Hematopoietic multipotent progenitor cell treated with erythropoietin and hydrocortisone succinate and interleukin-3 and kit ligand, for 15 days (in vitro differentiated cells): ENCODE data around the gene ENTPD3.
"Not testable (repeated sequence)": the region's sequence is repeated elsewhere in the genome, so short reads cannot be mapped to it uniquely, and the experiment has no call there.

Source experiments
- DNase-seq: peaks from one replicate; pipeline ENCODE4 v3.0.0-alpha.2; 2015; ENCODE audit warnings: low spot score

Gene ENTPD3

GRCh38 chr3:40460481-40460880 lies 73.5 kb downstream of the ENTPD3 start:
- not testable (repeated sequence) for DNase-seq

GRCh38 chr3:40461161-40461560 lies 74.2 kb downstream of the ENTPD3 start:
- no peak for DNase-seq

DNA sequence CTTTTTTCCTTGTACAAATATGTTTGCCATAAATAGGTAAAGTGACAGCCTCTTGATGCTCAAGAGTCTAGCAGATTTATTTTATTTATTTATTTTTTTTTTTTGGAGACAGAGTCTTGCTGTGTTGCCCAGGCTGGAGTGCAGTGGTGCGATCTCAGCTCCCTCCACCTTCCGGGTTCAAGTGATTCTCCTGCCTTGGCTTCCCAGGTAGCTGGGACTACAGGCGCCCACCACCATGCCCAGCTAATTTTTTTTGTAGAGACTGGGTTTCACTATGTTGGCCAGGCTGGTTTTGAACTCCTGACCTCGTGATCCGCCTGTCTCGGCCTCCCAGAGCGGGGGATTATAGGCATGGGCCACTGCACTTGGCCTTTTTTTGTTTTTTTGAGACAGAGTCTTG lies 75.9 kb downstream of the ENTPD3 start:
- DNase-seq, result not testable (repeated sequence)

GRCh38 chr3:40463579-40463978 lies 76.6 kb downstream of the ENTPD3 start:
- no peak for DNase-seq

DNA sequence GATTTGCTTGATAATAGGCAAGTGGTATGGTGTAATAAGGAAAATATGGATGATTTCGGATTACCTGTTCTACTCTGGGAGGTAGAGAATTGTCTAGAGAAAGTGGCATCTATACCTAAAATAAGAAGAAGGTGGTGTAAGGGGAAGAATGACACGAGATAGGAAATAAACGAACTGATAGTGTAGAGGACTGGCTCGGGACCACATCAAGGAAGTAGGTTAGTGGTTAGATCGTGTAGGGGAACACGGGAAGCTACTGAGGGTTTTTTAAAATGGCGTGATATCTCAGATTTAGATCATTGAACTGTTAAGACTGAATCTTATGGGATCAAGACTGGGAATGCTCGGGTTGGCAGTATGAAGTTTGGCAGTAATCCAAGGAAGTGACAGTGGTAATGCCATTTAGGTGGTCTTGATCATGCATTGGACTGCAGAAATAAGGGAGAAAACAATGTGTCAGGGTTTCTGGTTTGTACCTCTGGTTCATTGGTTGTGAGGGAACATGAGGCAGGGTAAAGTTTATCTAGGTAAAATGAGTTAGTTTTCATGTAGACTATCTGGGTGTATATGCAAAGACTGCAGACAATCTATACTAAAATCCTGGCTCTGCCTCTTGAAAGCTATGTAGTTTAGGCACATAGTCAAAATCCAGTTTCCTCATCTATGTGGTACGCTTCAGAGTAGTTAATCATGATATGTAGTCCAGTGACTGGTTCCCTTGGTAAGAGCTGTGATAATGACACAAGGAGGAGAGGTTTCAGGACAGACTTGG lies 77.5 kb downstream of the ENTPD3 start:
- DNase-seq, result no peak

GRCh38 chr3:40465111-40465407 lies 78.1 kb downstream of the ENTPD3 start:
- no peak for DNase-seq

GRCh38 chr3:40465456-40465855 lies 78.5 kb downstream of the ENTPD3 start:
- DNase-seq, result no peak

- DNase-seq, result no peak
Measured at GRCh38 chr3:40468018-40468417, 81.0 kb downstream of the ENTPD3 start.

- peak; percentile 66 for DNase-seq
Measured at GRCh38 chr3:40470701-40471100, 83.7 kb downstream of the ENTPD3 start.

GRCh38 chr3:40476478-40477470 lies 89.8 kb downstream of the ENTPD3 start, which contains the start of gene ZNF619:
ZNF619 (plus strand) TSS chr3:40477122; CDS start chr3:40477980, 858 bp downstream.
- peak; percentile 70 for DNase-seq

GRCh38 chr3:40477666-40478065 lies 90.7 kb downstream of the ENTPD3 start:
- no peak for DNase-seq
